ENCODE measurements around the gene CHM.
"Not testable (repeated sequence)": the region's sequence is repeated elsewhere in the genome, so short reads cannot be mapped to it uniquely, and the experiment has no call there.

CHM gene

DNA sequence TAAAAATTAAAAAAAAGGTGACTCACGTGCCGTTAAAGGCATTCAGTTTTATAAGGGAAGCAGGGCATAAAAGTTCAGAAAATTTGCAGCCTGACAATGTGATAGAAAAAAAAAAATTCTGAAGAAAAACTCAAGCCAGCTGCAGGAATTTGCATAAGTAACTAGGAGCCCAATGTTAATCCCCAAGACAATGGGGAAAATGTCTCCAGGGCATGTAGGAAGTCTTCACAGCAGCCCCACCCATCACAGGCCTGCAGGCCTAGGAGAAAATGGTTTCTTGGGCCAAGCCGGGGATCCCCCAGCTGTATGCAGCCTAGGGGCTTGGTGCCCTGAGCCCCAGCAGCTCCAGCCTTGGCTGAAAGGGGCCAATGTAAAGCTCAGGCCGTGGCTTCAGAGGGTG, 31.2 kb downstream of the CHM start:
- CTCF ChIA-PET = no interaction called here
- DNase-seq (ENCODE audit: low spot score) = no peak
- POLR2A ChIA-PET (ENCODE audit: low non-redundant PET) = no interaction called here
- no peak overlapping the region for H3K27ac ChIP-seq
- TF ChIP-seq, protein P1, sequence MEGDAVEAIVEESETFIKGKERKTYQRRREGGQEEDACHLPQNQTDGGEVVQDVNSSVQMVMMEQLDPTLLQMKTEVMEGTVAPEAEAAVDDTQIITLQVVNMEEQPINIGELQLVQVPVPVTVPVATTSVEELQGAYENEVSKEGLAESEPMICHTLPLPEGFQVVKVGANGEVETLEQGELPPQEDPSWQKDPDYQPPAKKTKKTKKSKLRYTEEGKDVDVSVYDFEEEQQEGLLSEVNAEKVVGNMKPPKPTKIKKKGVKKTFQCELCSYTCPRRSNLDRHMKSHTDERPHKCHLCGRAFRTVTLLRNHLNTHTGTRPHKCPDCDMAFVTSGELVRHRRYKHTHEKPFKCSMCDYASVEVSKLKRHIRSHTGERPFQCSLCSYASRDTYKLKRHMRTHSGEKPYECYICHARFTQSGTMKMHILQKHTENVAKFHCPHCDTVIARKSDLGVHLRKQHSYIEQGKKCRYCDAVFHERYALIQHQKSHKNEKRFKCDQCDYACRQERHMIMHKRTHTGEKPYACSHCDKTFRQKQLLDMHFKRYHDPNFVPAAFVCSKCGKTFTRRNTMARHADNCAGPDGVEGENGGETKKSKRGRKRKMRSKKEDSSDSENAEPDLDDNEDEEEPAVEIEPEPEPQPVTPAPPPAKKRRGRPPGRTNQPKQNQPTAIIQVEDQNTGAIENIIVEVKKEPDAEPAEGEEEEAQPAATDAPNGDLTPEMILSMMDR (conservative IDR thresholded peaks at IDR 0.05; ENCODE audit: low read depth) = no peak

DNA sequence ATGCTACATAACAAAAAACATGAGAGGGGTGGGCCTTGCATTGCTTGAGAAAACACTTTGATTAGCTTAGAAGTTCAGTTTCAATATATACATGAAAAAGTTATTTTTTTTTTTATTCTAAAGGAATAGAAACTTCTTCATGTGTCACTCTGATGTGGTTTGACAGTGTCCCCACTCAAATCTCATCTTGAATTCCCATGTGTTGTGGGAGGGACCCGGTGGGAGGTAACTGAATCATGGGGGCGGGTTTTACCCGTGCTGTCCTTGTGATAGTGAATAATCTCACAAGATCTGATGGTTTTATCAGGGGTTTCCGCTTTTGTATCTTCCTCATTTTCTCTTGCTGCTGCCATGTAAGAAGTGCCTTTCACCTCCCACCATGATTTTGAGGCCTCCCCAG, 32.4 kb downstream of the CHM start:
- DNase-seq (ENCODE audit: low spot score); H3K27ac ChIP-seq; POLR2A ChIA-PET (ENCODE audit: low non-redundant PET); CTCF ChIA-PET: not testable (repeated sequence)

DNA sequence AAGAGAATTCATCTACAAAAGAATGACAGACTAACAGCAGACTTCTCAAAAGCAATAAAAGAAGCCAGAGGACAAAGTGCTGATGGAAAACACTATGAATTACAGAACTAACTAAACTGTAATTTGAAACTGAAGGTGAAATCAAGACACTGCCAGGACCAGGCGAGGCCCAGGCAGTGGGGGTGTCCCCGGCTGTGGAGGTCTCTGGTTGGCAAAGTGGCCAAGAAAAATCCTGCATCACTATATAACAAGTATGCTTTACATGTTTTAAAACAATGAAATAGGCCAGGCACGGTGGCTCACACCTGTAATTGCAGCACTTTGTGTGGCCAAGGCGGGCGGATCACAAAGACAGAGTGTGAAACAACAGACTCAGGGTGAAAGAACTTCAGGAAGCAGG, 32.9 kb downstream of the CHM start:
- DNase-seq (ENCODE audit: low spot score) = no peak
- POLR2A ChIA-PET (ENCODE audit: low non-redundant PET) = no interaction called here
- no peak overlapping the region for H3K27ac ChIP-seq
- CTCF ChIA-PET = no interaction called here
- TF ChIP-seq, protein P1 (conservative IDR thresholded peaks at IDR 0.05; ENCODE audit: low read depth) = no peak

DNA sequence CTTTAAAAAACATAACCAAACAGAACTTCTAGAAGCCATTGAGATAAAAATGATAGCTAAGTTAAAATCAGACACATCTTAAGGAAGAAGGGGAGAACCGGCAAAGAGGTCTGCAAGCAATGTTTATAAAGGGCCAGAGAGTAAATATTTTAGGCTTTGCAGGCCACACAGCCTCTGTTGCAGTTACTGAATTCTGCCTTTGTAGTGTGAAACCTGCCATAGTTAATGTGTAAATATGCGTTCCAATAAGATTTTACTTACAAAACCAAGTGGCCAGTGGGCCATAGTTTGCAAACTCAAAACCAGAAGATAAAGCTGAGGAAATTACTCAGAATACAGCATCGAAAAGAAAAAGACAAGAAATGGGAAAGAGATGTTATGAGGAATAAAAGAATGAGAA, 33.6 kb downstream of the CHM start:
- no peak overlapping the region for H3K27ac ChIP-seq
- ChIA-PET CTCF (no interaction called here), POLR2A (ENCODE audit: low non-redundant PET) (no interaction called here)
- TF ChIP-seq, protein P1 (conservative IDR thresholded peaks at IDR 0.05; ENCODE audit: low read depth) = no peak
- no peak for DNase-seq (ENCODE audit: low spot score)

DNA sequence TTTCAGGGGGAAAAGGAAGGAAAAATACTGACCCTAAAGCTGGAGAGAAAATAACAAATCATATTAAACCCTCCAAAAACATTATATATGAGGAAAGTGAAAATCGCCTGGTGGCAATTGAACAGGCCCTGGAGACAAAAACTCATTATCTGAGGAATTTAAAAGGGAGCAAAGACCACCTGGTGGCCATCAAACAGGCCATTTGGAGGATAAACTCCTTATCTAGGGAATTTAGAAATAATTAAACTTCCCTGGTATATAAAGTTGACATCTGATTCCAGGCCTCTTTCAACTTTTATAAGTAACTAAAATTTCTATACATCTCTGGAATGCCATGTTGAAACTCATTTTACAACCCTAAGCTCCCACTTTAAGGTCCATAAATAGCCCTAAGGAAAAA, 35.2 kb downstream of the CHM start:
- POLR2A ChIA-PET (ENCODE audit: low non-redundant PET) = no interaction called here
- CTCF ChIA-PET = no interaction called here
- TF ChIP-seq, protein P1 (conservative IDR thresholded peaks at IDR 0.05; ENCODE audit: low read depth) = no peak
- H3K27ac ChIP-seq = no peak overlapping the region
- DNase-seq (ENCODE audit: low spot score) = no peak

DNA sequence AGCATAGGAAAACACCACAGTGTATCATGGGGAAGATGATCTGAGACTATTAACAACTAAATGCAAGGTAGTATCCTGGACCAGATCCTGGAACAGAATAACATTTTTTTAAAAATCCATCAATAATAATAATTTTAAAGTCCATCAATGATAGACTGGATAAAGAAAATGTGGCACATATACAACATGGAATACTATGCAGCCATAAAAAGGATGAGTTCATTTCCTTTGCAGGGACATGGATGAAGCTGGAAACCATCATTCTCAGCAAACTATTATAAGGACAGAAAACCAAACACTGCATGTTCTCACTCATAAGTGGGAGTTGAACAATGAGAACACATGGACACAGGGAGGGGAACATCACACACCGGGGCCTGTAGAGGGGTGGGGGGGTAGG, 37.6 kb downstream of the CHM start:
- H3K27ac ChIP-seq; CTCF ChIA-PET; DNase-seq (ENCODE audit: low spot score); POLR2A ChIA-PET (ENCODE audit: low non-redundant PET): not testable (repeated sequence)

DNA sequence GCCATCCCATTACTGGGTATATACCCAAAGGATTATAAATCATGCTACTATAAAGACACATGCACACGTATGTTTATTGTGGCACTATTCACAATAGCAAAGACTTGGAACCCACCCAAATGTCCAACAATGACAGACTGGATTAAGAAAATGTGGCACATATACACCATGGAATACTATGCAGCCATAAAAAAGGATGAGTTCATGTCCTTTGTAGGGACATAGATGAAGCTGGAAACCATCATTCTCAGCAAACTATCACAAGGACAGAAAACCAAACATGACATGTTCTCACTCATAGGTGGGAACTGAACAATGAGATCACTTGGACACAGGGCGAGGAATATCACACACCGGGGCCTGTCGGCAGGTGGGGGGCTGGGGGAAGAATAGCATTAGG, 39.5 kb downstream of the CHM start:
- H3K27ac ChIP-seq; DNase-seq (ENCODE audit: low spot score); CTCF ChIA-PET; POLR2A ChIA-PET (ENCODE audit: low non-redundant PET): not testable (repeated sequence)

DNA sequence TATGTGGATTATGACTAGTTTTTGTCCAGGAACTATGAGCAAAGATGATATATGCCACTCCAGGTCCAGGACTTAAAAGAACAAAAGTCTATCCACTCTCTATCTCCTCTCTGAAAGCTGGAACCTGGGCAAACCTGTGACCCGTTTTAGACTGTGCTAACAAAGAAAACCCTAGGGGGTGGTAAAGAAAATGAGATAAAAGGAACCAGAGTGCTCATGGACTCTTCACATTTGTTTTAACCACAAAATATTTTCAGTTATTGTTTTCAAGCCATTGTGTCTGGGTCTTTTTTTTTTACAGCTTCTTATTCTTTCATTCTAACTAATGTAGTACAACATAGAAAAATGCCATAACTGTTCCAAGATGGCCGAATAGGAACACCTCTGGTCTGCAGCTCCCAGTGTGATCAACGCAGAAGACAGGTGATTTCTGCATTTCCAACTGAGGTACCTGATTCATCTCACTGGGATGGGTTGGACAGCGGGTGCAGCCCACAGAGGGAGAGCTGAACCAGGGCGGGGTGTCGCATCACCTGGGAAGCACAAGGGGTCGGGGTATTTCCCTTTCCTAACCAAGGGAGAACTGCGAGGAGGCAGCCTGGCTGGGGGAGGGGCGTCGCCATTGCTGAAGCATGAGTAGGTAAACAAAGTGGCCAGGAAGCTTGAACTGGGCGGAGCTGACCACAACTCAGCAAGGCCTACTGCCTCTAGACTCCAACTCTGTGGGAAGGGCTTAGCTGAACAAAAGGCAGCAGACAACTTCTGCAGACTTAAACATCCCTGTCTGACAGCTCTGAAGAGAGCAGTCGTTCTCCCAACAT, 45.1 kb downstream of the CHM start:
- DNase-seq (ENCODE audit: low spot score) = peak; percentile 1
- CTCF ChIA-PET = no interaction called here
- TF ChIP-seq, protein P1 (conservative IDR thresholded peaks at IDR 0.05; ENCODE audit: low read depth) = no peak
- POLR2A ChIA-PET (ENCODE audit: low non-redundant PET) = no interaction called here
- no peak overlapping the region for H3K27ac ChIP-seq

Data from RWPE1 (cell line).